Parathyroid adenoma (tissue), 2 donors: ENCODE measurements around the gene RBBP8NL.

Experiments used
- H2AFZ ChIP-seq: fragments of 300-600 bp; sonication (generic); one replicate; pipeline ENCODE4 v1.7.0; 2017; ENCODE audit warnings: antibody characterized with exemption, mild to moderate bottlenecking
- H3K27ac ChIP-seq: fragments of 300-600 bp; sonication (generic); one replicate; pipeline ENCODE4 v1.7.0; 2017
- H3K27me3 ChIP-seq: fragments of 300-600 bp; sonication (generic); one replicate; pipeline ENCODE4 v1.7.0; 2017; ENCODE audit warnings: low read length; ENCODE audit not compliant: control insufficient read depth, insufficient read depth
- H3K36me3 ChIP-seq: fragments of 300-600 bp; sonication (generic); one replicate; pipeline ENCODE4 v1.7.0; 2017; ENCODE audit warnings: low read length; ENCODE audit not compliant: control insufficient read depth, insufficient read depth
- H3K4me1 ChIP-seq: fragments of 300-600 bp; sonication (generic); one replicate; pipeline ENCODE4 v1.7.0; 2017; ENCODE audit warnings: control low read depth
- H3K4me2 ChIP-seq: fragments of 300-600 bp; sonication (generic); one replicate; pipeline ENCODE4 v1.7.0; 2017; ENCODE audit warnings: low read length
- H3K4me3 ChIP-seq: fragments of 300-600 bp; sonication (generic); one replicate; pipeline ENCODE4 v1.7.0; 2017; ENCODE audit warnings: low read depth, low read length
- H3K79me2 ChIP-seq: fragments of 300-600 bp; sonication (generic); one replicate; pipeline ENCODE4 v1.7.0; 2017; ENCODE audit warnings: control low read depth
- H3K9ac ChIP-seq: fragments of 300-600 bp; sonication (generic); one replicate; pipeline ENCODE4 v1.7.0; 2017; ENCODE audit warnings: mild to moderate bottlenecking
- H3K9me3 ChIP-seq: fragments of 300-600 bp; sonication (generic); one replicate; pipeline ENCODE4 v1.7.0; 2017; ENCODE audit warnings: low read length; ENCODE audit not compliant: control insufficient read depth
- CTCF ChIP-seq: fragments of 300-600 bp; sonication (generic); IDR thresholded peaks from one replicate; pipeline ENCODE4 v1.7.0; 2017; ENCODE audit warnings: antibody characterized with exemption, mild to moderate bottlenecking
- donor health status: primary hyperparathyroidism.

RBBP8NL gene

GRCh38 chr20:62416651-62417637 lies 10.4 kb downstream of the RBBP8NL start:
- Histone ChIP-seq H3K4me2 (no peak overlapping the region), H2AFZ (no peak overlapping the region), H3K27ac (no peak overlapping the region), H3K4me3 (no peak overlapping the region), H3K27me3 (no peaks in the 10 kb centered on the region), H3K36me3 (no peaks in the 10 kb centered on the region), H3K9ac (no peak overlapping the region), H3K4me1 (no peaks in the 10 kb centered on the region), H3K9me3 (no peaks in the 10 kb centered on the region), H3K79me2 (no peaks in the 10 kb centered on the region)
- TF ChIP-seq CTCF: no peak

DNA sequence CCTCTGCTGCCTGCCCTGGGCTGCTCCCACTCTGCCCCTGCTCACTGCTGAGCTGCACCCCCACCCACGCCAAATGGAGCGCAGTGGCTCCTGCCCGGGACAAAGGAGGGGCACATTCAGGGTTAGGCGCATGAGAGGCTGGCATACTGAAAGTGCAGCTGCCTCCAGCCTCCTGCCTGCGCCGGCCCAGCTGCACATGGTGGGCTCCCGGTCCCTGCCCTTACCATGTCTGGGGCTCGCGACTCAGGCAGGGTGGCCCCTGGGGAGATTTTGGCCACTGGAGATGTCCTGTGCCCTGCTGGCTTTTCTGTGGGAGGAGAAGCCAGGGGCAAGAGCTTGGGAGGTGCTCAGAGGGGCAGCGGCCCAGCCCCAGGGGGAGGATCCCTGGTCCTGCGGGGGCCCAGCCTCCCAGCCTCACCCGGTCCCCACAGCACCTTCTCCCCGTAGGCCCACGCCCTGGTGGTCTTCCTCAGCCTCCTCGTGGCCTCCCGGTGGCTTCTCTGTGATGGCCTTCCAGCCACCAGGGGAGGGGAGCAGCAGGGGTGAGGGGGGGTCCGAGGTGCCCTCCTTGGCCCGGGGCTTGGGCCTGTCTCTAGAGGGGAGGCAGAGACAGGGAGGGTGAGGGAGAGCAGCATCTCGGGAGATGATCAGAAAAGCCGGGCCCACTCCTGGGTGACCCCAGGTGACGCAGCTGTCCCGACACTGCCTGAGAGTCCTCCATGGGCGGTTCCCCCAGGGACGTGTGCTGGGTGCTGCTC lies 11.8 kb downstream of the RBBP8NL start:
- Histone ChIP-seq H3K36me3 (no peaks in the 10 kb centered on the region), H3K4me2 (no peak overlapping the region), H3K4me1 (no peaks in the 10 kb centered on the region), H3K4me3 (no peak overlapping the region), H3K27ac (no peak overlapping the region), H3K27me3 (no peaks in the 10 kb centered on the region), H3K79me2 (no peaks in the 10 kb centered on the region), H3K9me3 (no peaks in the 10 kb centered on the region), H2AFZ (no peak overlapping the region), H3K9ac (no peak overlapping the region)
- no peak for TF ChIP-seq CTCF

DNA sequence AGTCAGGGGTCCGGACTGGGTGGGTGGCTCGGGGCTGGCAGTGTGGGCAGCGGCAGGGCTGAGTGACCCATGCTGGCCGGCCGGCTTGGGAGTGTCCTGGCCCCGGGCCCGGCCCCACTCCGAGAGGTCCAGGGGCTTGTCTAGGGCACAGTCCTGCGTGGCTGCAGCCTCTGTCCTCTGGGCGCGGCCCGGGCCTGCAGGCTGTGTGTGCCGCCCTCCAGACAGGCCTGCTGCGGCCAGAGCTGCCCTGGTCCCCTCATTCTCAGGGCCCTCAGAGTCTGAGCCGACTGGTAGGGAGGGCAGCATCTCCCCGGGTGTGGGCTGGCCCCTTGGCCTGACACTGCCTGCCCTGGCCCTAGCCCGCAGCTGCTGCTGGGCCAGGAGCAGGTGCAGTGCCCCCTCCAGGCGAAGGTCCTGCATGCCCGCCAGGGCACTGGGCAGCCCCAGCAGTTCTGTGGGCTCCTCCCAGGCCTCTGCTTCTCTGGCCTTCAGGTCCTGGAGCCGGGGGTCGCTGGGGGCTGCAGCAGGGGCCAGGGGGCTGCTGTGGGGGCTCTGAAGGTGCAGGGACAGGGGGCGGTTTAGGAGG lies 13.3 kb downstream of the RBBP8NL start:
- H3K9ac ChIP-seq: no peak overlapping the region
- no peak for TF ChIP-seq CTCF
- no peaks in the 10 kb centered on the region for H3K9me3 ChIP-seq
- H3K27me3 ChIP-seq: no peaks in the 10 kb centered on the region
- H3K4me1 ChIP-seq: peaks cover 8% of the 10 kb centered on the region
- H3K36me3 ChIP-seq: no peaks in the 10 kb centered on the region
- H3K4me2 ChIP-seq: no peak overlapping the region
- no peak overlapping the region for H3K4me3 ChIP-seq
- no peak overlapping the region for H2AFZ ChIP-seq
- H3K79me2 ChIP-seq: no peaks in the 10 kb centered on the region
- no peak overlapping the region for H3K27ac ChIP-seq

GRCh38 chr20:62413025-62413570 lies 14.2 kb downstream of the RBBP8NL start:
- H3K27ac ChIP-seq: no peak overlapping the region
- no peaks in the 10 kb centered on the region for H3K79me2 ChIP-seq
- H3K36me3 ChIP-seq: no peaks in the 10 kb centered on the region
- no peaks in the 10 kb centered on the region for H3K9me3 ChIP-seq
- no peak for TF ChIP-seq CTCF
- H3K27me3 ChIP-seq: no peaks in the 10 kb centered on the region
- H3K4me2 ChIP-seq: no peak overlapping the region
- H3K4me3 ChIP-seq: no peak overlapping the region
- H3K9ac ChIP-seq: no peak overlapping the region
- H3K4me1 ChIP-seq: peaks cover 8% of the 10 kb centered on the region
- H2AFZ ChIP-seq: no peak overlapping the region
